Osteoblast (primary cell): ENCODE results near the gene KCNC3. TPM values are rescaled to one million over a fixed set of nuclear protein-coding genes. Genes with fewer than 3 reads are reported as not detected.

Experiments
- DNase-seq: peaks from one replicate; pipeline ENCODE4 v3.0.0; 2011; ENCODE audit warnings: low spot score, mixed read lengths; ENCODE audit not compliant: insufficient read length; ENCODE audit errors: missing footprints
- H2AFZ ChIP-seq: 2 replicates; pipeline ENCODE4 v1.6.0; 2011; ENCODE audit warnings: mild to moderate bottlenecking, low read length
- H3K27ac ChIP-seq: 2 replicates; pipeline ENCODE4 v1.5.1; 2011; ENCODE audit warnings: mild to moderate bottlenecking, low read depth, low read length, moderate library complexity
- H3K27me3 ChIP-seq: 2 replicates; pipeline ENCODE4 v1.6.0; 2012; ENCODE audit warnings: mild to moderate bottlenecking, control low read depth, inconsistent platforms, low read length, moderate library complexity; ENCODE audit not compliant: insufficient read depth
- H3K36me3 ChIP-seq: 2 replicates; pipeline ENCODE4 v1.5.1; 2011; ENCODE audit warnings: mild to moderate bottlenecking, low read length, control low read depth, moderate library complexity; ENCODE audit not compliant: insufficient read depth
- H3K4me1 ChIP-seq: 2 replicates; pipeline ENCODE4 v1.5.1; 2011; ENCODE audit warnings: mild to moderate bottlenecking, low read length, control low read depth, moderate library complexity; ENCODE audit not compliant: insufficient read depth
- H3K4me2 ChIP-seq: 2 replicates; pipeline ENCODE4 v1.6.0; 2011; ENCODE audit warnings: mild to moderate bottlenecking, low read length; ENCODE audit not compliant: insufficient read depth
- H3K4me3 ChIP-seq: fragments of 200-600 bp; sonication (generic); 3 replicates; pipeline ENCODE4 v1.5.1; 2012; ENCODE audit warnings: mild to moderate bottlenecking, low read length, inconsistent platforms; ENCODE audit not compliant: insufficient read depth
- H3K79me2 ChIP-seq: 2 replicates; pipeline ENCODE4 v1.6.0; 2012; ENCODE audit warnings: mild to moderate bottlenecking, low read length, control low read depth, inconsistent platforms; ENCODE audit not compliant: insufficient read depth
- H3K9me3 ChIP-seq: 2 replicates; pipeline ENCODE4 v1.5.1; 2011; ENCODE audit warnings: low read depth, low read length, control low read depth
- H4K20me1 ChIP-seq: 2 replicates; pipeline ENCODE4 v1.6.0; 2012; ENCODE audit warnings: mild to moderate bottlenecking, low read length, control low read depth; ENCODE audit not compliant: insufficient read depth
- total RNA-seq: library from RNA; depleted of rRNA; stranded (reverse); fragments of >200 nt; gene quantifications from 2 replicates; pipeline ENCODE4 v1.2.3, GENCODE V29; 2012
- TF ChIP-seq, protein P1 (sequence below): IDR thresholded peaks from 2 replicates; pipeline ENCODE4 v1.5.1; 2011; ENCODE audit warnings: mild to moderate bottlenecking, low read depth, low read length, moderate library complexity; ENCODE audit errors: extremely low read depth

The KCNC3 gene
- total RNA-seq, 1 donor = not detected

DNA sequence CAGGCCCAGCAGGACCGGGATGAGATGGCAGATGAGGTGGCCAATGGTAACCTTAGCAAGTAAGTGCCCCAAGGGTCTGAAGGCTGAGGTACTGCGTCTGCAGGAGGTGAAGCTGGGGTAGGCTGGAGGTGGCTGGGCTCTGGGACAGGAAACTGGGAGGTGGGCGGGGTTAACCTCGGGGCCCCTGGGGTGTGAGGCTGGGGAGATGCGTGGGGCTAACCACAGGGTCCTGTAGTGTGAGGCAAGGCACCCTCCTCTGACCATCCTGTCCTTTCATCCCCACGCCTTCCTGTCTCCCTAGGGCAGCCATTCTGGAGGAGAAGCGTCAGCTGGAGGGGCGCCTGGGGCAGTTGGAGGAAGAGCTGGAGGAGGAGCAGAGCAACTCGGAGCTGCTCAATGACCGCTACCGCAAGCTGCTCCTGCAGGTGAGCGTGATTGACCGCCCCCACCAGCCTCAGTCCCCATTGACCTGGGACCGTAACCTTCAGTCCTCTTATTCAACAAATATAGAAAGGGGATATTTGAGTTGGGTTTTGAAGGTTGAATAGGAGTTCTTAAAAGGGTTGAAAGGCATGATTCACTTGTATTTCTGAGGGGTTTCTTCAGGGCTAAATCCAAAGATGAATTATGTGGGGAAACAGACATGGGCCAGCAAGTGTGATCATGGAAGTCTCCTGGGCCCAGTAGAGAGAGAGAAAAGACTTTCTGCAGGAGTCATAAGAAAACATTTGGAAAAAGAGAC, 35.7 kb downstream of the KCNC3 start:
- H2AFZ ChIP-seq = no peak overlapping the region
- H3K27ac ChIP-seq = no peak overlapping the region
- DNase-seq = peak; percentile 68
- H4K20me1 ChIP-seq = no peaks in the 10 kb centered on the region
- no peaks in the 10 kb centered on the region for H3K36me3 ChIP-seq
- H3K4me2 ChIP-seq = no peak overlapping the region
- no peaks in the 10 kb centered on the region for H3K27me3 ChIP-seq
- no peaks in the 10 kb centered on the region for H3K4me1 ChIP-seq
- TF ChIP-seq, protein P1, sequence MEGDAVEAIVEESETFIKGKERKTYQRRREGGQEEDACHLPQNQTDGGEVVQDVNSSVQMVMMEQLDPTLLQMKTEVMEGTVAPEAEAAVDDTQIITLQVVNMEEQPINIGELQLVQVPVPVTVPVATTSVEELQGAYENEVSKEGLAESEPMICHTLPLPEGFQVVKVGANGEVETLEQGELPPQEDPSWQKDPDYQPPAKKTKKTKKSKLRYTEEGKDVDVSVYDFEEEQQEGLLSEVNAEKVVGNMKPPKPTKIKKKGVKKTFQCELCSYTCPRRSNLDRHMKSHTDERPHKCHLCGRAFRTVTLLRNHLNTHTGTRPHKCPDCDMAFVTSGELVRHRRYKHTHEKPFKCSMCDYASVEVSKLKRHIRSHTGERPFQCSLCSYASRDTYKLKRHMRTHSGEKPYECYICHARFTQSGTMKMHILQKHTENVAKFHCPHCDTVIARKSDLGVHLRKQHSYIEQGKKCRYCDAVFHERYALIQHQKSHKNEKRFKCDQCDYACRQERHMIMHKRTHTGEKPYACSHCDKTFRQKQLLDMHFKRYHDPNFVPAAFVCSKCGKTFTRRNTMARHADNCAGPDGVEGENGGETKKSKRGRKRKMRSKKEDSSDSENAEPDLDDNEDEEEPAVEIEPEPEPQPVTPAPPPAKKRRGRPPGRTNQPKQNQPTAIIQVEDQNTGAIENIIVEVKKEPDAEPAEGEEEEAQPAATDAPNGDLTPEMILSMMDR = no peak
- H3K4me3 ChIP-seq = no peak overlapping the region
- no peaks in the 10 kb centered on the region for H3K9me3 ChIP-seq
- no peaks in the 10 kb centered on the region for H3K79me2 ChIP-seq

DNA sequence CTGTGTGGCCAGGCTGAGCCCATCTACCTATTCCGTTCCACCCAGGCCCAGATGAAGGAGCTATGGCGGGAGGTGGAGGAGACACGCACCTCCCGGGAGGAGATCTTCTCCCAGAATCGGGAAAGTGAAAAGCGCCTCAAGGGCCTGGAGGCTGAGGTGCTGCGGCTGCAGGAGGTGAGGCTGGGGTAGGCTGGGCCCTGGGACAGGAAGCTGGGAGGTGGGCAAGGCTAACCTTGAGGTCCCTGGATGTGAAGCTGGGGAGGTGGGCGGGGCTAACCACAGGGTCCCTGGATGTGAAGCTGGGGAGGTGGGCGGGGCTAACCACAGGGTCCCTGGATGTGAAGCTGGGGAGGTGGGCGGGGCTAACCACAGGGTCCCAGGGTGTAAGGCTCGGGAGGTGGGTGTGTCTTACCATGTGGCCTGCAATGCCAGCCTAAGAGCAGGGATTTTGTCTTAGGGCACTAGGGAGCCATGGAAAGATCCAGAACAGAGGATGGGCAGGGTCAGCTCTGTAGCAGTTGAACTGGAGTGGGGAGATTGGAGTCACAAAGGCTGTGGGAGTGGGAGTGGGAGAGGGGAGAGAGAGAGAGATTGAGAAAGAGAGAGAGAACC, 36.9 kb downstream of the KCNC3 start:
- Histone ChIP-seq H4K20me1 (no peaks in the 10 kb centered on the region), H3K79me2 (no peaks in the 10 kb centered on the region), H3K27me3 (no peaks in the 10 kb centered on the region), H2AFZ (no peak overlapping the region), H3K27ac (no peak overlapping the region), H3K4me3 (no peak overlapping the region), H3K4me1 (no peaks in the 10 kb centered on the region), H3K9me3 (no peaks in the 10 kb centered on the region), H3K36me3 (no peaks in the 10 kb centered on the region), H3K4me2 (no peak overlapping the region)
- TF ChIP-seq, protein P1 = no peak
- DNase-seq = no peak

DNA sequence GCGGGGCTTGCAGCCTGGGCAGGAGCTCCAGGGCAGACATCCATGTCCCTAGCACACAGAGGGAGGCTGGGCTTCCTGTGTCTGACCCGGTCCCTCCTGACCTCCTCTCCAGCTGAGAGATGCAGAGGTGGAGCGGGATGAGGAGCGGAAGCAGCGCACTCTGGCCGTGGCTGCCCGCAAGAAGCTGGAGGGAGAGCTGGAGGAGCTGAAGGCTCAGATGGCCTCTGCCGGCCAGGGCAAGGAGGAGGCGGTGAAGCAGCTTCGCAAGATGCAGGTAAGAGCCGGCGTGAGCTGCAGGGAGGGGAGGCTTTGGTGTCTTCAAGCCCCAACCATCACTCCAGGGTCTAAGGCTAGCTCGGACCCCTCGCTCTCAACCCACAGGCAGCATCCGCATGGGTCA, 38.4 kb downstream of the KCNC3 start:
- no peaks in the 10 kb centered on the region for H3K79me2 ChIP-seq
- no peak overlapping the region for H3K4me3 ChIP-seq
- H3K27ac ChIP-seq = no peak overlapping the region
- no peaks in the 10 kb centered on the region for H3K27me3 ChIP-seq
- no peaks in the 10 kb centered on the region for H3K9me3 ChIP-seq
- no peaks in the 10 kb centered on the region for H3K4me1 ChIP-seq
- no peaks in the 10 kb centered on the region for H4K20me1 ChIP-seq
- DNase-seq = no peak
- H2AFZ ChIP-seq = no peak overlapping the region
- TF ChIP-seq, protein P1 = no peak
- no peak overlapping the region for H3K4me2 ChIP-seq
- H3K36me3 ChIP-seq = no peaks in the 10 kb centered on the region

DNA sequence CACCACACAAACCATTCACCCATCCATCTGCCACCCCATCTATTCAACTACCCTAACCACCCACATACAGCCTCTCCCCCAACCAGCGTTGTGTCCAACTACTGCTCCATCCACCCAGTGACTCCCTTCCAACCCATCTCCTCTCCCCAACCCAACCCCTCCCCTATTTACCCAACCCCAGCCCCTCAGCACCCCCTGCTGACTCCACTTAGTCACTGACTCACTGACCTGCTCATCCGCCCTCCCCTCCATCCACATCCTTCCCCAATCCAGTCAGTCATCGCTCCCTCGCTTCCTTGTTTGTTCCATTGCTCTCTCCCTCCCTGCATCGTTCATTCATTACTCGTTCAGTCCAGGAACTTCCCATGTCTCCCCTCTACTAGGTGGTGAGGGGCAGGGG, 39.2 kb downstream of the KCNC3 start:
- no peak overlapping the region for H3K4me3 ChIP-seq
- no peak overlapping the region for H2AFZ ChIP-seq
- H3K79me2 ChIP-seq = no peaks in the 10 kb centered on the region
- no peaks in the 10 kb centered on the region for H3K27me3 ChIP-seq
- no peaks in the 10 kb centered on the region for H4K20me1 ChIP-seq
- H3K27ac ChIP-seq = no peak overlapping the region
- no peaks in the 10 kb centered on the region for H3K9me3 ChIP-seq
- no peaks in the 10 kb centered on the region for H3K4me1 ChIP-seq
- no peak for DNase-seq
- no peak overlapping the region for H3K4me2 ChIP-seq
- H3K36me3 ChIP-seq = no peaks in the 10 kb centered on the region
- TF ChIP-seq, protein P1 = no peak
